Spleen (tissue), 11 donors: Measurements from ENCODE around the gene ACTN4. TPM values are rescaled to one million over a fixed set of nuclear protein-coding genes. Genes with fewer than 3 reads are reported as not detected.
A peak's percentile ranks its signal among the peaks of the same experiment; 100 is the strongest.

Experiments used
- DNase-seq: peaks from one replicate; pipeline ENCODE4 v3.0.0-alpha.2; 2020
- H3K27ac ChIP-seq, 8 donors: fragments of 200-600 bp; sonication (generic) in 7 of 8; 1 replicate in 4 of 8; 2 replicates in 4 of 8; pipeline versions ENCODE4 v1.5.0 to v1.8.0; 2016 to 2021; ENCODE audit warnings: inconsistent platforms in 4 of 8, mild to moderate bottlenecking in 4 of 8, moderate library complexity in 1 of 8
- H3K27me3 ChIP-seq, 7 donors: fragments of 200-600 bp; sonication (generic) in 6 of 7; replicated peaks in 1 of 7; 1 replicate in 4 of 7; 2 replicates in 3 of 7; pipeline versions ENCODE4 v1.5.0 to v1.8.0; 2016 to 2021; ENCODE audit warnings: inconsistent platforms in 3 of 7, mild to moderate bottlenecking in 1 of 7
- H3K36me3 ChIP-seq, 6 donors: fragments of 200-600 bp; sonication (generic) in 5 of 6; 1 replicate in 4 of 6; 2 replicates in 2 of 6; pipeline versions ENCODE4 v1.5.0 to v1.8.0; 2016 to 2021; ENCODE audit warnings: inconsistent platforms in 2 of 6
- H3K4me1 ChIP-seq, 6 donors: fragments of 200-600 bp; sonication (generic) in 5 of 6; 1 replicate in 3 of 6; 2 replicates in 3 of 6; pipeline versions ENCODE4 v1.5.0 to v1.8.0; 2016 to 2021; ENCODE audit warnings: inconsistent platforms in 3 of 6
- H3K4me3 ChIP-seq, 8 donors: fragments of 200-600 bp; sonication (generic) in 7 of 8; 1 replicate in 4 of 8; 2 replicates in 4 of 8; pipeline versions ENCODE4 v1.5.0 to v1.8.0; 2016 to 2021; ENCODE audit warnings: inconsistent platforms in 4 of 8, mild to moderate bottlenecking in 4 of 8, moderate library complexity in 2 of 8
- H3K9me3 ChIP-seq, 8 donors: fragments of 200-600 bp; sonication (generic) in 7 of 8; 1 replicate in 4 of 8; 2 replicates in 4 of 8; pipeline versions ENCODE4 v1.5.0 to v1.8.0; 2016 to 2021; ENCODE audit warnings: inconsistent platforms in 4 of 8
- CTCF ChIP-seq, 11 experiments: fragments of 200-600 bp in 7 of 11; fragments of 450-650 bp in 4 of 11; sonication (generic) in 4 of 11; IDR thresholded peaks in 8 of 11; conservative IDR thresholded peaks in 3 of 11; 1 replicate in 7 of 11; 2 replicates in 4 of 11; pipeline versions ENCODE4 v1.4.0 to v1.8.0; 2016 to 2021; ENCODE audit warnings: antibody characterized with exemption in 11 of 11, inconsistent platforms in 4 of 11, mild to moderate bottlenecking in 1 of 11
- POLR2A ChIP-seq, 3 donors: fragments of 450-650 bp; IDR thresholded peaks; one replicate each; pipeline ENCODE4 v1.5.1; 2017; ENCODE audit warnings: antibody characterized with exemption in 3 of 3, mild to moderate bottlenecking in 1 of 3
- POLR2AphosphoS5 ChIP-seq, 3 donors: sonication (generic); formaldehyde crosslinking; IDR thresholded peaks; one replicate each; pipeline ENCODE4 v1.5.1; 2017; ENCODE audit warnings: antibody characterized with exemption in 3 of 3
- WGBS, 5 donors: extraction: QIAGEN DNeasy Blood & Tissue Kit in 3 of 5; methylation state at CpG; one replicate each; pipeline versions ENCODE4 v1.1.5 to v1.1.7; 2013 to 2018; 5-methylcytosine and 5-hydroxymethylcytosine counted together
- intact Hi-C: fragments of 100-400 bp; cut with DNase I; formaldehyde crosslinking; loops from one replicate; pipeline ENCODE4 v1.15.0; 2023; ENCODE audit warnings: low total_unique reads
- polyA plus RNA-seq, 3 donors: library from polyadenylated mRNA; stranded (reverse); fragments of 200-250 nt; gene quantifications; one replicate each; pipeline ENCODE4 v1.2.1, GENCODE V29; 2013
- total RNA-seq, 7 donors: library from RNA; depleted of rRNA in 3 of 7; stranded (reverse); fragments of >200 nt in 3 of 7; fragmentation: NEBNext Ultra II Directional in 4 of 7; extraction: Animal tissue kit (Norgen Biotek cat#: 25700) in 4 of 7; gene quantifications; one replicate each; pipeline versions ENCODE4 v1.1.0 to v1.2.1, GENCODE V29; 2016 to 2021
- donor health status: healthy with polysubstance abuse.
- donor health status: DM: no; HTN: no; CAD: no; lungs with moderate emphysema.
- donor health status: DM: no; HTN: no; CAD: no.
- donor health status: Bipolar disorder and iron deficiency.
- donor health status: healthy.
- donor health status: DM: no; HTN: no; CAD: no.
- donor health status: DM: yes; HTN: yes; CAD: no.

ACTN4 gene
- total and polyA plus RNA-seq, 10 donors, result 39.3 to 621 (median 408) TPM

DNA sequence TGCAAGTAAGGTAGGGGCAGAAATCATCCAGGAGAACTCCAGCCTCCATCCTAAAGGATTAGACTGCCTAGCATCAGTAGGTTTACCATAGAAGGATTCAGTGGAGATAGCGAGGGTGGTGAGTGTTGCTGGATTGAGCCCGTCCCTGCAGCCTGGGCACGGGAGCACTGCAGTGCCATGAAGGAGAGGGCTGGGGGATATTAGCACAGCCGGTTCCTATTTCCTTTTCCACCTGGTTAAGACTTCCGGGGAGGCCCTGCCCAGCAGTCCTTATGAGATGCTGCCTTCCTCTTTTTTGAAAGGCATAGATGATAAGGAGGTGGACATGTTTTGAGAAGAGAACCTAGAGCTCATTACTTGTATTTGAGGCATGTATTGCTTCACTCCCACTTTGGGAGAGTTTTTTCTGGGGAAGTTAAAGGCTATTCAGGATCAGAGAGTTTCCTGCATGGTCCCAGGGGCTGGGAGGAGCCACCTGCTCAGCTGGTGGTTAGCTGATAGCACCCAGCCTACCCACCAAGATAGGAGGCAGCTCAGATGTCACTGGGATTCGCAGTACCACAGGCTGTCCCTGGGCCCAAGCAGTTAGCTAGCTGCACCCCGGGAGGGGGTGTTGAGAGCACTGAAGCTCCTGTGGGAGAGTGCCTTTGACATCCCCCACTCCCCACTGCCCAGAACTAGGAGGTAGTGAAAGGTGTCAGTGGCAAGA is 17.2 kb downstream of the ACTN4 start:
- Histone ChIP-seq H3K36me3 (peaks cover 0 to 29% (median 0%) of the 10 kb centered on the region in 6 donors), H3K4me1 (peaks cover 78 to 100% (median 100%) of the 10 kb centered on the region in 6 donors), H3K27ac (peak overlapping the region; percentile 82 to 94 (median 92)), H3K4me3 (peak overlapping the region in 2 of 8 donors; percentile 10 to 41), H3K27me3 (no peaks in the 10 kb centered on the region), H3K9me3 (no peaks in the 10 kb centered on the region)
- intact Hi-C loops, result no loop called here
- WGBS, 5 donors, result 18 to 32% (median 25%) methylated on average over 6 to 7 of the region's 7 CpGs
- TF ChIP-seq POLR2AphosphoS5 (IDR thresholded peaks at IDR 0.05) (peak in 1 of 3 donors; percentile 5), POLR2A (IDR thresholded peaks at IDR 0.05) (no peak)
- DNase-seq, result peak; percentile 79

DNA sequence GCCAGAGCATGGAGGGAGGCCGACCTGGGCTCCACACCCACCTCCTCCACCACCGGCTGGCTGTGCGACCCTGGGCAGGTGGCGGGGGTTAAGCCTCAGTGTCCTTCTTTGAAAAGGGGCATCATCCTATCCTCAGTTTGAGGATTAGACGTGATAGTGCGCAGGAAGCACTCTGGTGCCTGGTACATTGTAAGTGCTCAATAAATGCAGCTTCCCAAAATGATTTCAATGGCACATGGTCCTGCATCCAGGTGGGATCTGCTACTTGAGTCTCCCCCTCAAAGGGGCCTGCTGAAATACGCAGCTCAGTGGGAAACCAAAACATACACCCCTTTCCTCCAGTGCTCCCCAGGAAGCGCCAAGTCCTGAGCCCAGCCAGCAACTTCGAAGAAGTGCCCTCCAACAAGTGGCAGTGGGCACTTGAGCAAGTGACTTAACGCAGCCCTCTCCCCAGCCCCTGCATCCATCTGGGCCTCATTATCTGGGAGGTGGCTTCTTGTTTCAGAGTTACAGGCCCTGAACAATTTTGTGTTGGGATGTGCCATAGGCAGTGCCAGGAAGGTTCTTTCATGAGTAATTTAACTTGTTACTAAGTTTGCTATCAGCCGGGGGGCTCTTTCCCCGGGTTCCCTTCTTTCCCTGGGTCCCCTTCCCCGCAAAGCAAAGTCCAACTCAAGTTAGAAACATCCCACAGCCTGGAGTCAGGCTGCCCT is 17.9 kb downstream of the ACTN4 start:
- intact Hi-C loops, result no loop called here
- H3K9me3 ChIP-seq, result no peaks in the 10 kb centered on the region
- peak overlapping the region in 1 of 8 donors; percentile 41 for H3K4me3 ChIP-seq
- WGBS, 5 donors, result 52 to 74% (median 60%) methylated on average over 8 to 13 of the region's 13 CpGs
- H3K36me3 ChIP-seq, result peaks cover 0 to 28% (median 0%) of the 10 kb centered on the region in 6 donors
- peak in 1 of 3 donors; percentile 25 for TF ChIP-seq POLR2AphosphoS5 (IDR thresholded peaks at IDR 0.05)
- TF ChIP-seq POLR2A (IDR thresholded peaks at IDR 0.05), result no peak
- H3K4me1 ChIP-seq, result peaks cover 79 to 100% (median 100%) of the 10 kb centered on the region in 6 donors
- peak overlapping the region; percentile 82 to 94 (median 92) for H3K27ac ChIP-seq
- H3K27me3 ChIP-seq, result no peaks in the 10 kb centered on the region
- DNase-seq, result peak; percentile 54

GRCh38 chr19:38665950-38666662 is 18.7 kb downstream of the ACTN4 start:
- Histone ChIP-seq H3K4me1 (peaks cover 83 to 100% (median 100%) of the 10 kb centered on the region in 6 donors), H3K4me3 (peak overlapping the region in 1 of 8 donors; percentile 34), H3K27me3 (no peaks in the 10 kb centered on the region), H3K9me3 (no peaks in the 10 kb centered on the region), H3K27ac (peak overlapping the region; percentile 82 to 94 (median 92)), H3K36me3 (peaks cover 0 to 21% (median 0%) of the 10 kb centered on the region in 6 donors)
- TF ChIP-seq POLR2AphosphoS5 (IDR thresholded peaks at IDR 0.05), result peak; percentile 32 to 62 (median 54)
- no peak for TF ChIP-seq POLR2A (IDR thresholded peaks at IDR 0.05)
- WGBS, 5 donors, result 52 to 64% (median 56%) methylated on average over 19 of the region's 19 CpGs
- intact Hi-C loops, result no loop called here
- DNase-seq, result peak; percentile 78

DNA sequence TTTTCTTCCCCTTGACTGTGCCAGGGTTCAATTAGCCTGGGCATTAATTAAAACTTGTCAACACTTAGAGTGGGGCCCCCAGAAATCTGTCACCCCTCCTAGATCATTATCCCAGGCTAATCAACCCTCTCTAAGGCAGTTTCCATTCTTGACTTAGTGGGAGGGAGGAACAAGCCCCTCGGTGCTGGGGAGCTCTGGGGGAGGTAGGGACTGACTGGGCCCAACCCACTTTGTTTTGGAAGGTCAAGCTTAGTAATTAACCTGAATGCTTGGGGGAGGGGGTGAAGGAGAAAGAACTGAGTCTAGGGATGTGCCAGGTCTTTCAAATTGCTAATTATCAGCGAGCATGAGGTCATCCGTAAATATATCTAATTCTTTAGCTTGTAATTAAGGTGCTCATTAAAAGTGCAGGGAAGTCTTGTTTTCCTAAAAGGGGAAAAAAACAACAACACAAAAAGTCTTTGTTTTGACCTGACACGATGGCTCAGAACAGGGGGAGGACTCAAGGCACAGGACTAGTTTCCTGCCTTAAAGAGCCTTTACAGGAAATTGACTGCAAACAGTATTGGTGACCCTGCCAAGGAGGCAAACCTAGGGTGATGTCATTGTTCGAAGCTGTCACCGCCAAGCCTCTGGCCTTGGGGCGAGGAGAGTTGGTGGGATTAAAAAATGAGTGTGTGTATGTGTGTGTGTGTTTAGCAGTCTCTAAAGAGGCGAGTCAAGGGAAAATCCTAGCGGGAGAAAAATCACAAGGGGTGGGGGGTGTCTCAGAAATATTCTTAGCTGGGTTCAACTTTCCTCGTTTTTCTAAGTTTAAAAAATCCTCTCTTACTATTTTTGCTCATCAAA is 19.4 kb downstream of the ACTN4 start:
- no peaks in the 10 kb centered on the region for H3K9me3 ChIP-seq
- H3K27ac ChIP-seq, result peak overlapping the region; percentile 76 to 94 (median 92)
- H3K4me3 ChIP-seq, result peak overlapping the region in 1 of 8 donors; percentile 34
- H3K4me1 ChIP-seq, result peaks cover 79 to 100% (median 100%) of the 10 kb centered on the region in 6 donors
- H3K36me3 ChIP-seq, result peaks cover 0 to 14% (median 0%) of the 10 kb centered on the region in 6 donors
- intact Hi-C loops, result no loop called here
- WGBS, 5 donors, result 27 to 37% (median 33%) methylated on average over 10 of the region's 10 CpGs
- no peaks in the 10 kb centered on the region for H3K27me3 ChIP-seq
- peak; percentile 62 for DNase-seq
- TF ChIP-seq POLR2A (IDR thresholded peaks at IDR 0.05) (no peak), POLR2AphosphoS5 (IDR thresholded peaks at IDR 0.05) (peak in 1 of 3 donors; percentile 85)

DNA sequence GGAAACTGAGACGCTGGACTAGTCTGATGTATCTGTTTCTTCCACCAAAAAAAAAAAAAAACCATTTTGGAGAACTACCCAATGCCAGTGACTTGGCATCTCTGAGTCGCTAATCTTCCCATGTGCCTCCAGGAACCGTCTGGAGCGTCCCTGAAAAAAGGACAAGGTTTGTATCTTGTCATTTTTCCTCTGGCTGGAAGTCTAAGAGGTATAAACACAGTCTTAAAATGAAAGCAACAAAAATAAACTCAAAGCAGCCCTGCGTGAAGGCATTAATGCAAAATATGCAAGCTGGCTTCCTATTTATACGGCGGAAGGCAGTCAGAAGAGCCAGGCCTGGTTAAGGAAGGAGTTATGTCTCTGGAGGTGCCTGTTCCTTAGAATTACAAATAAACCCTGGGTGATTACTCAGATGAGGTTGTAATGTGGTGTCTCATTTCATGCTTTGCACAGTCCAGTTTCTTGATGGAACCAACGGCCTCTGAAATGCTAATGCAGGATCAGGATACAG is 20.3 kb downstream of the ACTN4 start:
- H3K36me3 ChIP-seq, result peaks cover 0 to 13% (median 0%) of the 10 kb centered on the region in 6 donors
- H3K27me3 ChIP-seq, result no peaks in the 10 kb centered on the region
- peaks cover 73 to 100% (median 96%) of the 10 kb centered on the region in 6 donors for H3K4me1 ChIP-seq
- TF ChIP-seq POLR2AphosphoS5 (IDR thresholded peaks at IDR 0.05) (no peak), POLR2A (IDR thresholded peaks at IDR 0.05) (no peak), CTCF (IDR thresholded peaks at IDR 0.05 in 8 of 11, conservative IDR thresholded peaks at IDR 0.05 in 3 of 11) (no peak)
- H3K27ac ChIP-seq, result peak overlapping the region; percentile 76 to 94 (median 92)
- H3K9me3 ChIP-seq, result no peaks in the 10 kb centered on the region
- DNase-seq, result peak; percentile 13
- intact Hi-C loops, result no loop called here
- H3K4me3 ChIP-seq, result peak overlapping the region in 1 of 8 donors; percentile 34
- 13 to 22% (median 17%) methylated on average over 8 of the region's 8 CpGs for WGBS, 5 donors
